HepG2 (cell line): Measurements from ENCODE around the gene DELE1. TPM values are rescaled to one million over a fixed set of nuclear protein-coding genes. Genes with fewer than 3 reads are reported as not detected.

ENCODE experiments used
- ATAC-seq: fragments of 200-7000 bp; cut with Tn5 transposase; 3 replicates; pipeline ENCODE4 v1.9.1; 2020; ENCODE audit warnings: mild to moderate bottlenecking, moderate library complexity
- BruUV-seq: library from RNA; stranded (reverse); fragments of 400-500 nt; replicated peaks from 2 replicates; lab custom pipeline; 2021; lab: Mats Ljungman, UMichigan
- CTCF ChIA-PET: fragments of 300-600 bp; formaldehyde crosslinking; extraction: SDS; loops from one replicate; lab custom pipeline; 2021; ENCODE audit warnings: low total read pairs, inconsistent platforms, low intra/inter-chr PET ratio; lab: Yijun Ruan, JAX
- POLR2A ChIA-PET: fragments of 350-600 bp; sonication (Branson Sonifier 250); formaldehyde crosslinking; loops from one replicate; lab custom pipeline; 2020; ENCODE audit warnings: antibody characterized with exemption, inconsistent platforms; lab: Yijun Ruan, JAX
- DNase-seq: peaks from one replicate; pipeline ENCODE4 v3.0.0-alpha.2; 2015; ENCODE audit warnings: low spot score
- FAIRE-seq: peaks from 3 replicates; lab custom pipeline; 2011; peaks lifted over from hg19 to GRCh38; lab: Jason Lieb, UNC
- H2AFZ ChIP-seq: one replicate; pipeline ENCODE4 v1.6.1; 2011; ENCODE audit warnings: low read length, inconsistent platforms
- H3K27ac ChIP-seq: fragments of 300-600 bp; 3 replicates; pipeline ENCODE4 v1.8.0; 2011; ENCODE audit warnings: mixed run types, mild to moderate bottlenecking, mixed read lengths, low read length, inconsistent platforms; ENCODE audit not compliant: insufficient read depth; ENCODE audit errors: extremely low read length
- H3K27me3 ChIP-seq, 2 experiments: fragments of 200-600 bp in 1 of 2; 2 replicates in 1 of 2; 3 replicates in 1 of 2; pipeline versions ENCODE4 v1.6.0 to v1.8.0; 2011; ENCODE audit warnings: low read length in 2 of 2, mild to moderate bottlenecking in 2 of 2, moderate library complexity in 2 of 2, inconsistent platforms in 1 of 2; ENCODE audit not compliant: insufficient read depth in 2 of 2, control insufficient read depth in 1 of 2
- H3K36me3 ChIP-seq, 2 experiments: fragments of 200-600 bp in 1 of 2; replicated peaks in 1 of 2; 2 replicates in 1 of 2; 3 replicates in 1 of 2; pipeline versions ENCODE4 v1.5.1 to v1.8.0; 2011; ENCODE audit warnings: low read length in 2 of 2, inconsistent platforms in 1 of 2; ENCODE audit not compliant: insufficient read depth in 2 of 2, control insufficient read depth in 1 of 2
- H3K4me1 ChIP-seq: 2 replicates; pipeline ENCODE4 v1.5.1; 2012; ENCODE audit warnings: low read length, inconsistent platforms; ENCODE audit not compliant: insufficient read depth
- H3K4me2 ChIP-seq: 2 replicates; pipeline ENCODE4 v1.6.0; 2011; ENCODE audit warnings: low read depth, low read length, inconsistent platforms
- H3K4me3 ChIP-seq, 3 experiments: fragments of 200-600 bp in 1 of 3; sonication (generic), shearing (Covaris generic) in 1 of 3; replicated peaks in 1 of 3; 2 replicates each; pipeline ENCODE4 v1.5.1; 2011 to 2016; ENCODE audit warnings: low read length in 3 of 3, inconsistent platforms in 2 of 3, low read depth in 2 of 3, mild to moderate bottlenecking in 2 of 3, control low read depth in 1 of 3, mixed read lengths in 1 of 3; ENCODE audit not compliant: insufficient read depth in 1 of 3
- H3K79me2 ChIP-seq: one replicate; pipeline ENCODE4 v1.6.1; 2011; ENCODE audit warnings: low read length, inconsistent platforms; ENCODE audit not compliant: insufficient read depth
- H3K9ac ChIP-seq: 2 replicates; pipeline ENCODE4 v1.6.0; 2011; ENCODE audit warnings: mild to moderate bottlenecking, low read depth, low read length, inconsistent platforms; ENCODE audit not compliant: insufficient read depth
- H3K9me3 ChIP-seq: 2 replicates; pipeline ENCODE4 v1.5.1; 2012; ENCODE audit warnings: mild to moderate bottlenecking, low read length
- H4K20me1 ChIP-seq: 2 replicates; pipeline ENCODE4 v1.6.0; 2011; ENCODE audit warnings: inconsistent platforms, mild to moderate bottlenecking, low read length, moderate library complexity; ENCODE audit not compliant: insufficient read depth
- IKZF1 ChIP-seq: fragments of 450-650 bp; IDR thresholded peaks from 2 replicates; pipeline ENCODE4 v1.7.1; 2016
- MED1 ChIP-seq: sonication (generic); formaldehyde crosslinking; IDR thresholded peaks from 2 replicates; pipeline ENCODE4 v1.4.0; 2020; ENCODE audit warnings: missing genetic modification reagents
- NR2F1 ChIP-seq, 2 experiments: fragments of 450-650 bp in 1 of 2; formaldehyde crosslinking in 1 of 2; IDR thresholded peaks; 2 replicates each; pipeline versions ENCODE4 v1.5.0 to v1.6.1; 2016 to 2020; ENCODE audit warnings: mild to moderate bottlenecking in 1 of 2, missing compliant biosample characterization in 1 of 2, missing genetic modification reagents in 1 of 2, moderate library complexity in 1 of 2
- SPEN ChIP-seq: sonication (generic); formaldehyde crosslinking; IDR thresholded peaks from 2 replicates; pipeline ENCODE4 v1.5.1; 2020; ENCODE audit warnings: low read depth, mild to moderate bottlenecking, missing genetic modification reagents
- TAF15 ChIP-seq: fragments of 200-400 bp; formaldehyde crosslinking; IDR thresholded peaks from one replicate; pipeline ENCODE4 v1.6.1; 2018; ENCODE audit warnings: mild to moderate bottlenecking, low read depth, low read length; ENCODE audit not compliant: poor library complexity, severe bottlenecking
- ZNF143 ChIP-seq: sonication (generic); formaldehyde crosslinking; IDR thresholded peaks from 2 replicates; pipeline ENCODE4 v1.4.0; 2020; ENCODE audit warnings: missing genetic modification reagents
- ZNF557 ChIP-seq: sonication (generic); formaldehyde crosslinking; IDR thresholded peaks from 2 replicates; pipeline ENCODE4 v1.4.0; 2020; ENCODE audit warnings: missing genetic modification reagents
- ZNF605 ChIP-seq: sonication (generic); formaldehyde crosslinking; IDR thresholded peaks from 2 replicates; pipeline ENCODE4 v1.8.0; 2022; ENCODE audit warnings: mild to moderate bottlenecking, missing genetic modification reagents
- ZNF720 ChIP-seq: sonication (generic); formaldehyde crosslinking; IDR thresholded peaks from 2 replicates; pipeline ENCODE4 v1.4.0; 2020; ENCODE audit warnings: missing genetic modification reagents
- in situ Hi-C: cut with HindIII; loops from 2 replicates; pipeline ENCODE4 v1.10.0; 2017; ENCODE audit warnings: low pct_unique_long_range_greater_than_20kb; ENCODE audit not compliant: extremely low pct_ligation_motif_present
- intact Hi-C: fragments of 100-400 bp; cut with micrococcal nuclease; formaldehyde crosslinking; loops from one replicate; pipeline ENCODE4 v1.10.0; 2022; ENCODE audit not compliant: unreplicated experiment
- polyA plus RNA-seq, 8 experiments: library from polyadenylated mRNA; depleted of rRNA in 3 of 8; stranded (reverse) in 7 of 8; unstranded in 1 of 8; fragments of >200 nt; fragmentation: Illumina TruSeq in 4 of 8; extraction: Trizol in 4 of 8; gene quantifications; 2 replicates each; pipeline versions ENCODE4 v1.2.1 to v1.2.3, GENCODE V29; 2011 to 2016; ENCODE audit warnings: low read depth in 4 of 8, missing spikeins in 1 of 8, mixed read lengths in 1 of 8; ENCODE audit not compliant: insufficient read depth in 1 of 8
- total RNA-seq, 5 experiments: library from RNA; depleted of rRNA; stranded (reverse); fragments of >200 nt; fragmentation: Illumina TruSeq; extraction: Trizol; gene quantifications; 2 replicates each; pipeline ENCODE4 v1.2.3, GENCODE V29; 2016; ENCODE audit warnings: low read depth in 1 of 5
- TF ChIP-seq, protein P1 (sequence below): sonication (generic); formaldehyde crosslinking; IDR thresholded peaks from 2 replicates; pipeline ENCODE4 v1.8.0; 2022; ENCODE audit warnings: missing genetic modification reagents, low read depth, mild to moderate bottlenecking, borderline replicate concordance

DELE1 gene
- total and polyA plus RNA-seq, 2 of the 13 experiments (the other 11 are each of a cell fraction or from before 2014, with no cell fraction given), result 57.5 to 90.3 TPM

DNA sequence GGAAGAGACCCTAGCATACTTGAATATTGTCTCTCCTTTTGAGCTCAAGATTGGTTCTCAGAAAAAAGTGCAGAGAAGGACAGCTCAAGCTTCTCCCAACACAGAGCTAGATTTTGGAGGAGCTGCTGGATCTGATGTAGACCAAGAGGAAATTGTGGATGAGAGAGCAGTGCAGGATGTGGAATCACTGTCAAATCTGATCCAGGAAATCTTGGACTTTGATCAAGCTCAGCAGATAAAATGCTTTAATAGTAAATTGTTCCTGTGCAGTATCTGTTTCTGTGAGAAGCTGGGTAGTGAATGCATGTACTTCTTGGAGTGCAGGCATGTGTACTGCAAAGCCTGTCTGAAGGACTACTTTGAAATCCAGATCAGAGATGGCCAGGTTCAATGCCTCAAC is 54.7 kb downstream of the DELE1 start:
- Histone ChIP-seq H2AFZ (no peak overlapping the region), H3K4me1 (peaks cover 18% of the 10 kb centered on the region), H3K4me3 (no peak overlapping the region), H3K36me3 (peaks cover 5 to 36% of the 10 kb centered on the region in 2 experiments), H4K20me1 (no peaks in the 10 kb centered on the region), H3K27me3 (no peaks in the 10 kb centered on the region; a peak in 1 of 5 replicates), H3K9ac (no peak overlapping the region), H3K4me2 (no peak overlapping the region), H3K9me3 (no peaks in the 10 kb centered on the region), H3K27ac (no peak overlapping the region), H3K79me2 (no peaks in the 10 kb centered on the region)
- intact Hi-C loops, result no loop called here
- no TSS peak for BruUV-seq
- in situ Hi-C loops, result loop anchor here (25.0 kb wide), 1 partner anchor 584 kb away; no protein-coding TSS in a partner anchor
- no peak for FAIRE-seq
- TF ChIP-seq ZNF557 (CRISPR knock-in tag) (no peak), IKZF1 (no peak), ZNF720 (CRISPR knock-in tag) (no peak), ZNF143 (CRISPR knock-in tag) (no peak), NR2F1 (CRISPR knock-in tag; IDR thresholded peaks at IDR 0.05) (no peak), SPEN (no peak), ZNF605 (CRISPR knock-in tag) (no peak), MED1 (no peak), TAF15 (no peak)
- TF ChIP-seq, protein P1, sequence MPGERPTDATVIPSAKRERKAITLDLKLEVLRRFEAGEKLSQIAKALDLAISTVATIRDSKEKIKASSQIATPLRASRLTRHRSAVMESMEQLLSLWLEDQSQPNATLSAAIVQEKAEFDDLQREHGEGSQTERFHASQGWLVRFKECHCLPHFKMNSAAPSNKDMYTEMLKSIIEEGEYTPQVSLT (CRISPR knock-in tag), result no peak
- CTCF ChIA-PET, result no interaction called here
- POLR2A ChIA-PET, result interaction anchor here (2.3 kb wide), 1 partner anchor 9 kb away, joined by 9 read pairs; the partner anchor contains the start of gene RNF14
- DNase-seq, result no peak
- ATAC-seq, result no peak
